HG03457 (cell line): Measurements from ENCODE around the gene GRIN2D.

Experiments used
- ATAC-seq: cut with Tn5 transposase; IDR thresholded peaks from one replicate; pipeline ENCODE4 v1.9.1; 2021; ENCODE audit warnings: moderate number of reproducible peaks; ENCODE audit not compliant: unreplicated experiment

Gene GRIN2D

DNA sequence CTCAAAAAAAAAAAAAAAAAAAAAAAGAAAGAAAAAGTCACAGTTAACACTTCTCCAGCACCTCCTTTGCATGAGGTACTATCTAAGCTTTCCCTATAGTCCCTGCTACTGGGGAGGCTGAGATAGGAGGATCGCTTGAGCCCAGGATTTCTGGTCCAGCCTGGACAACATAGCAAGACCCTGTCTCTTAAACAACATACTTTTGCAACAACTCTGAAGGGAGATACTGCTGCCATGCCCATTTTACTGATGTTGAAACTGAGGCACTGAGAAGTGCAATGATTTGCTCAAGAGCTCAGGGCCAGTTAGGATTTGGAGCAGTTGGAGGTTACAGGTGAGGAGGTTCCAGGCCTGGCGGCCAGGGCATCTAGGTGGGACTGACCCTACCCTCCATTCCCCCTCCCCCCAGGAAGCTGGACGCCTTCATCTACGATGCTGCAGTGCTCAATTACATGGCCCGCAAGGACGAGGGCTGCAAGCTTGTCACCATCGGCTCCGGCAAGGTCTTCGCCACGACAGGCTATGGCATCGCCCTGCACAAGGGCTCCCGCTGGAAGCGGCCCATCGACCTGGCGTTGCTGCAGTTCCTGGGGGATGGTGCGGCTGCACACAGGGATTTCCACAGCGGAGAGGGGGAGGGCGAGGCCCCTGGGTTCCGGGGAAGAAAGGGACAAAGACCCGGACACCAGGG lies 48.0 kb downstream of the GRIN2D start:
- ATAC-seq: no peak

DNA sequence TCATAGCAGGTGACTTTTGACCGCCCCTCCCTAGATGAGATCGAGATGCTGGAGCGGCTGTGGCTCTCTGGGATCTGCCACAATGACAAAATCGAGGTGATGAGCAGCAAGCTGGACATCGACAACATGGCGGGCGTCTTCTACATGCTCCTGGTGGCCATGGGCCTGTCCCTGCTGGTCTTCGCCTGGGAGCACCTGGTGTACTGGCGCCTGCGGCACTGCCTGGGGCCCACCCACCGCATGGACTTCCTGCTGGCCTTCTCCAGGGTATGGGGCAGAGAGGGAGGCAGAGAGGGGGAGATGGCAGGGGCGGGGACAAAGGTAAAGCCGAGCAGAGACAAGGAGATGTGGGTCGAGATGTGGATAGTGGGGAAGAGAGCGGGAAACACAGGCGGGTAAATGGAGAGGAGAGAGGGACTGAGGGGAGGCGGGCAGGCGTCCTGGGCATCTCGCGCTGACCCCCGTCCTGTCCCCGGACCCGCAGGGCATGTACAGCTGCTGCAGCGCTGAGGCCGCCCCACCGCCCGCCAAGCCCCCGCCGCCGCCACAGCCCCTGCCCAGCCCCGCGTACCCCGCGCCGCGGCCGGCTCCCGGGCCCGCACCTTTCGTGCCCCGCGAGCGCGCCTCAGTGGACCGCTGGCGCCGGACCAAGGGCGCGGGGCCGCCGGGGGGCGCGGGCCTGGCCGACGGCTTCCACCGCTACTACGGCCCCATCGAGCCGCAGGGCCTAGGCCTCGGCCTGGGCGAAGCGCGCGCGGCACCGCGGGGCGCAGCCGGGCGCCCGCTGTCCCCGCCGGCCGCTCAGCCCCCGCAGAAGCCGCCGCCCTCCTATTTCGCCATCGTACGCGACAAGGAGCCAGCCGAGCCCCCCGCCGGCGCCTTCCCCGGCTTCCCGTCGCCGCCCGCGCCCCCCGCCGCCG lies 48.9 kb downstream of the GRIN2D start:
- no peak for ATAC-seq

DNA sequence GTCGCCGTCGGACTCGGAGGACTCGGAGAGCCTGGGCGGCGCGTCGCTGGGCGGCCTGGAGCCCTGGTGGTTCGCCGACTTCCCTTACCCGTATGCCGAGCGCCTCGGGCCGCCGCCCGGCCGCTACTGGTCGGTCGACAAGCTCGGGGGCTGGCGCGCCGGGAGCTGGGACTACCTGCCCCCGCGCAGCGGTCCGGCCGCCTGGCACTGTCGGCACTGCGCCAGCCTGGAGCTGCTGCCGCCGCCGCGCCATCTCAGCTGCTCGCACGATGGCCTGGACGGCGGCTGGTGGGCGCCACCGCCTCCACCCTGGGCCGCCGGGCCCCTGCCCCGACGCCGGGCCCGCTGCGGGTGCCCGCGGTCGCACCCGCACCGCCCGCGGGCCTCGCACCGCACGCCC lies 49.8 kb downstream of the GRIN2D start:
- ATAC-seq: no peak
